Endothelial cell (in vitro differentiated cells): ENCODE data around the gene ARID4A. TPM values are rescaled to one million over a fixed set of nuclear protein-coding genes. Genes with fewer than 3 reads are reported as not detected.

Source experiments
- total RNA-seq: library from RNA; stranded (reverse); fragmentation: NEBNext Ultra II Directional; extraction: Animal tissue kit (Norgen Biotek cat#: 25700); gene quantifications from one replicate; pipeline ENCODE4 v1.2.1, GENCODE V29; 2021; ENCODE audit not compliant: unreplicated experiment

Gene ARID4A
- total RNA-seq, 1 donor from 2014 or later: 45.4 TPM

Other genes starting within 250 kb of the ARID4A start
- 10.5 TPM for gene ARMH4, start 146.3 kb upstream of the ARID4A start, total RNA-seq
- gene ACTR10, start 98.4 kb upstream of the ARID4A start, total RNA-seq: 50.2 TPM
- 180 TPM for gene PSMA3, start 53.7 kb upstream of the ARID4A start, total RNA-seq
- gene TOMM20L, start 97.4 kb downstream of the ARID4A start, total RNA-seq: not detected
- gene TIMM9, start 129.0 kb downstream of the ARID4A start, total RNA-seq: 42.1 TPM
- gene KIAA0586, start 129.2 kb downstream of the ARID4A start, total RNA-seq: 18.3 TPM